Naive B cell (primary cell): ENCODE data around the gene OSBPL3. TPM values are rescaled to one million over a fixed set of nuclear protein-coding genes. Genes with fewer than 3 reads are reported as not detected.
"Not testable (repeated sequence)": the region's sequence is repeated elsewhere in the genome, so short reads cannot be mapped to it uniquely, and the experiment has no call there.

Source experiments
- ATAC-seq, 2 donors: fragments of 150-1000 bp; cut with Tn5 transposase; 2 replicates each; pipeline ENCODE4 v1.10.0; 2021; ENCODE audit warnings: low read depth in 2 of 2, mild to moderate bottlenecking in 2 of 2, moderate library complexity in 2 of 2
- DNase-seq: peaks from one replicate; pipeline ENCODE4 v3.0.0; 2022
- H3K27ac Mint-ChIP-seq, 6 donors: one replicate each; pipeline ENCODE4 v1.8.0; 2020 to 2022; ENCODE audit warnings: mild to moderate bottlenecking in 6 of 6, mixed read lengths in 6 of 6, moderate library complexity in 5 of 6, inconsistent platforms in 2 of 6
- H3K27me3 Mint-ChIP-seq, 3 donors: one replicate each; pipeline ENCODE4 v1.8.0; 2021 to 2022; ENCODE audit warnings: mixed read lengths in 3 of 3, mild to moderate bottlenecking in 1 of 3
- H3K36me3 Mint-ChIP-seq, 2 donors: one replicate each; pipeline ENCODE4 v1.8.0; 2020 to 2022; ENCODE audit warnings: mixed read lengths in 2 of 2, inconsistent platforms in 1 of 2, mild to moderate bottlenecking in 1 of 2
- H3K4me1 Mint-ChIP-seq, 3 donors: one replicate each; pipeline ENCODE4 v1.8.0; 2020 to 2022; ENCODE audit warnings: mixed read lengths in 3 of 3, inconsistent platforms in 1 of 3, mild to moderate bottlenecking in 1 of 3, moderate library complexity in 1 of 3
- H3K4me3 Mint-ChIP-seq, 8 donors: one replicate each; pipeline ENCODE4 v1.8.0; 2020 to 2022; ENCODE audit warnings: mild to moderate bottlenecking in 8 of 8, mixed read lengths in 8 of 8, moderate library complexity in 8 of 8, inconsistent platforms in 2 of 8
- H3K9me3 Mint-ChIP-seq, 7 donors: one replicate each; pipeline ENCODE4 v1.8.0; 2020 to 2022; ENCODE audit warnings: mixed read lengths in 7 of 7, mild to moderate bottlenecking in 5 of 7, inconsistent platforms in 2 of 7, moderate library complexity in 1 of 7
- polyA plus RNA-seq, 6 donors: library from polyadenylated mRNA; unstranded; fragments of 300-500 nt; fragmentation: Illumina TruSeq; gene quantifications; one replicate each; pipeline ENCODE4 v1.2.3, GENCODE V29; 2021; ENCODE audit warnings: low read depth in 6 of 6

The OSBPL3 gene
- polyA plus RNA-seq, 6 donors from 2014 or later = 2.3 to 8.2 (median 6.5) TPM

- Mint-ChIP-seq H3K27ac (peak overlapping the region in 2 of 6 donors; percentile 47 to 49), H3K9me3 (no peaks in the 10 kb centered on the region), H3K4me1 (no peaks in the 10 kb centered on the region), H3K36me3 (peaks cover 16 to 24% of the 10 kb centered on the region in 2 donors), H3K4me3 (no peak overlapping the region), H3K27me3 (no peaks in the 10 kb centered on the region)
- ATAC-seq (peak; percentile 34 to 44), DNase-seq (peak; percentile 34)
These were observed 167.6 kb downstream of the OSBPL3 start for GRCh38 chr7:24812305-24812945.

GRCh38 chr7:24808518-24808917, 171.5 kb downstream of the OSBPL3 start:
- Mint-ChIP-seq H3K9me3 (no peaks in the 10 kb centered on the region), H3K27ac (no peak overlapping the region), H3K4me1 (no peaks in the 10 kb centered on the region), H3K4me3 (no peak overlapping the region), H3K27me3 (no peaks in the 10 kb centered on the region), H3K36me3 (peaks cover 22 to 23% of the 10 kb centered on the region in 2 donors)
- DNase-seq = no peak
- ATAC-seq = no peak

- no peak overlapping the region for H3K27ac Mint-ChIP-seq
- DNase-seq = no peak
- no peaks in the 10 kb centered on the region for H3K27me3 Mint-ChIP-seq
These were observed 177.7 kb downstream of the OSBPL3 start for GRCh38 chr7:24802300-24802699.

GRCh38 chr7:24801883-24802282, 178.1 kb downstream of the OSBPL3 start:
- no peak for DNase-seq
- no peaks in the 10 kb centered on the region for H3K9me3 Mint-ChIP-seq
- no peak overlapping the region for H3K27ac Mint-ChIP-seq
- no peak overlapping the region for H3K4me3 Mint-ChIP-seq
- no peaks in the 10 kb centered on the region for H3K27me3 Mint-ChIP-seq
- peaks cover 25 to 36% of the 10 kb centered on the region in 2 donors for H3K36me3 Mint-ChIP-seq
- ATAC-seq = no peak
- no peaks in the 10 kb centered on the region for H3K4me1 Mint-ChIP-seq

More at GRCh38 chr7:24802300-24802699, 177.7 kb downstream of the OSBPL3 start:
- Mint-ChIP-seq H3K4me3 (no peak overlapping the region), H3K4me1 (no peaks in the 10 kb centered on the region), H3K36me3 (peaks cover 26 to 37% of the 10 kb centered on the region in 2 donors), H3K9me3 (no peaks in the 10 kb centered on the region)
- ATAC-seq = no peak

- ATAC-seq (no peak), DNase-seq (no peak)
- Mint-ChIP-seq H3K36me3 (peaks cover 25 to 34% of the 10 kb centered on the region in 2 donors), H3K27ac (no peak overlapping the region), H3K4me3 (no peak overlapping the region), H3K27me3 (no peaks in the 10 kb centered on the region), H3K4me1 (no peaks in the 10 kb centered on the region), H3K9me3 (no peaks in the 10 kb centered on the region)
These were observed 179.3 kb downstream of the OSBPL3 start for GRCh38 chr7:24800667-24801066.

GRCh38 chr7:24800073-24800472, 179.9 kb downstream of the OSBPL3 start:
- Mint-ChIP-seq H3K27ac (no peak overlapping the region), H3K36me3 (peaks cover 25 to 37% of the 10 kb centered on the region in 2 donors), H3K9me3 (no peaks in the 10 kb centered on the region), H3K4me1 (no peaks in the 10 kb centered on the region), H3K4me3 (no peak overlapping the region), H3K27me3 (no peaks in the 10 kb centered on the region)
- no peak for ATAC-seq
- no peak for DNase-seq

GRCh38 chr7:24799506-24799905, 180.5 kb downstream of the OSBPL3 start:
- H3K4me3 Mint-ChIP-seq = no peak overlapping the region
- DNase-seq = no peak
- H3K36me3 Mint-ChIP-seq = peaks cover 22 to 33% of the 10 kb centered on the region in 2 donors
- H3K27ac Mint-ChIP-seq = no peak overlapping the region
- no peaks in the 10 kb centered on the region for H3K27me3 Mint-ChIP-seq
- H3K4me1 Mint-ChIP-seq = peaks cover 3 to 4% (median 4%) of the 10 kb centered on the region in 3 donors
- H3K9me3 Mint-ChIP-seq = peaks cover 0 to 3% (median 0%) of the 10 kb centered on the region in 7 donors
- no peak for ATAC-seq

- Mint-ChIP-seq H3K9me3 (peaks cover 0 to 3% (median 0%) of the 10 kb centered on the region in 7 donors), H3K27ac (no peak overlapping the region), H3K36me3 (peaks cover 13 to 25% of the 10 kb centered on the region in 2 donors), H3K4me3 (no peak overlapping the region), H3K4me1 (peaks cover 11 to 14% (median 13%) of the 10 kb centered on the region in 3 donors), H3K27me3 (no peaks in the 10 kb centered on the region)
- ATAC-seq (no peak), DNase-seq (no peak)
These were observed 181.7 kb downstream of the OSBPL3 start for GRCh38 chr7:24798261-24798660.

GRCh38 chr7:24797270-24797669, 182.7 kb downstream of the OSBPL3 start:
- ATAC-seq = no peak
- Mint-ChIP-seq H3K9me3 (peaks cover 0 to 3% (median 0%) of the 10 kb centered on the region in 7 donors), H3K27ac (no peak overlapping the region), H3K27me3 (no peaks in the 10 kb centered on the region), H3K4me1 (peaks cover 13 to 16% (median 14%) of the 10 kb centered on the region in 3 donors), H3K4me3 (no peak overlapping the region), H3K36me3 (peaks cover 5 to 18% of the 10 kb centered on the region in 2 donors)
- DNase-seq = no peak

GRCh38 chr7:24795407-24795767, 184.6 kb downstream of the OSBPL3 start:
- H3K27ac Mint-ChIP-seq = peak overlapping the region in 2 of 6 donors; percentile 23 to 80
- no peaks in the 10 kb centered on the region for H3K27me3 Mint-ChIP-seq

GRCh38 chr7:24794751-24795406, 185.1 kb downstream of the OSBPL3 start:
- not testable (repeated sequence) for DNase-seq
- H3K27ac Mint-ChIP-seq = peak overlapping the region in 3 of 6 donors; percentile 31 to 89 (median 78)

More at GRCh38 chr7:24795407-24795767, 184.6 kb downstream of the OSBPL3 start:
- ATAC-seq (no peak), DNase-seq (no peak)
- peaks cover 13 to 16% (median 16%) of the 10 kb centered on the region in 3 donors for H3K4me1 Mint-ChIP-seq
- peaks cover 0 to 6% of the 10 kb centered on the region in 2 donors for H3K36me3 Mint-ChIP-seq
- peaks cover 0 to 3% (median 0%) of the 10 kb centered on the region in 7 donors for H3K9me3 Mint-ChIP-seq
- H3K4me3 Mint-ChIP-seq = no peak overlapping the region

GRCh38 chr7:24793982-24794648, 185.9 kb downstream of the OSBPL3 start:
- H3K36me3 Mint-ChIP-seq = peaks cover 6% of the 10 kb centered on the region in 2 donors
- H3K27me3 Mint-ChIP-seq = no peaks in the 10 kb centered on the region
- H3K4me1 Mint-ChIP-seq = peaks cover 13 to 16% (median 16%) of the 10 kb centered on the region in 3 donors
- DNase-seq = no peak
- peak overlapping the region; percentile 32 to 94 (median 69) for H3K27ac Mint-ChIP-seq
- H3K4me3 Mint-ChIP-seq = peak overlapping the region in 2 of 8 donors; percentile 5 to 11
- ATAC-seq = no peak
- H3K9me3 Mint-ChIP-seq = peaks cover under 1 to 12% (median 3%) of the 10 kb centered on the region in 7 donors

More at GRCh38 chr7:24794751-24795406, 185.1 kb downstream of the OSBPL3 start:
- peaks cover 13 to 16% (median 16%) of the 10 kb centered on the region in 3 donors for H3K4me1 Mint-ChIP-seq
- H3K4me3 Mint-ChIP-seq, H3K9me3 Mint-ChIP-seq, ATAC-seq, H3K27me3 Mint-ChIP-seq, H3K36me3 Mint-ChIP-seq: not testable (repeated sequence)

- ATAC-seq (no peak), DNase-seq (no peak)
- Mint-ChIP-seq H3K4me1 (peaks cover 4 to 11% (median 9%) of the 10 kb centered on the region in 3 donors), H3K27ac (no peak overlapping the region), H3K36me3 (peaks cover 2 to 9% of the 10 kb centered on the region in 2 donors), H3K4me3 (peak overlapping the region in 1 of 8 donors; percentile 48), H3K9me3 (peaks cover 0 to 15% (median 8%) of the 10 kb centered on the region in 7 donors), H3K27me3 (no peaks in the 10 kb centered on the region)
These were observed 190.9 kb downstream of the OSBPL3 start for GRCh38 chr7:24788961-24789576.
